HEK293 (cell line): ENCODE data around the gene RASD1.

Source experiments
- FEZF1 ChIP-seq: fragments of 450-650 bp; formaldehyde crosslinking; IDR thresholded peaks from 2 replicates; pipeline ENCODE4 v1.5.1; 2016; ENCODE audit warnings: missing biosample characterization, missing genetic modification characterization
- HOXD13 ChIP-seq: sonication (generic); formaldehyde crosslinking; IDR thresholded peaks from 2 replicates; pipeline ENCODE4 v1.8.0; 2022; ENCODE audit warnings: missing genetic modification reagents, borderline replicate concordance
- KLF1 ChIP-seq: fragments of 450-650 bp; formaldehyde crosslinking; IDR thresholded peaks from 2 replicates; pipeline ENCODE4 v1.5.1; 2016; ENCODE audit warnings: missing biosample characterization, missing genetic modification characterization
- KLF16 ChIP-seq: fragments of 450-650 bp; formaldehyde crosslinking; IDR thresholded peaks from 2 replicates; pipeline ENCODE4 v1.5.1; 2017; ENCODE audit warnings: missing biosample characterization, missing genetic modification characterization
- OSR2 ChIP-seq: fragments of 450-650 bp; formaldehyde crosslinking; IDR thresholded peaks from 2 replicates; pipeline ENCODE4 v1.5.1; 2016; ENCODE audit warnings: missing biosample characterization, missing genetic modification characterization
- PRDM1 ChIP-seq: fragments of 450-650 bp; formaldehyde crosslinking; IDR thresholded peaks from 2 replicates; pipeline ENCODE4; 2016; ENCODE audit warnings: missing biosample characterization, missing genetic modification characterization
- SCRT1 ChIP-seq: fragments of 450-650 bp; formaldehyde crosslinking; IDR thresholded peaks from 2 replicates; pipeline ENCODE4 v1.5.1; 2016; ENCODE audit warnings: missing biosample characterization, missing genetic modification characterization, borderline replicate concordance
- SP7 ChIP-seq: fragments of 450-650 bp; formaldehyde crosslinking; IDR thresholded peaks from 2 replicates; pipeline ENCODE4 v1.5.1; 2016; ENCODE audit warnings: missing biosample characterization, missing genetic modification characterization
- ZBTB21 ChIP-seq: fragments of 450-650 bp; formaldehyde crosslinking; IDR thresholded peaks from 2 replicates; pipeline ENCODE4 v1.5.1; 2017; ENCODE audit warnings: missing biosample characterization, missing genetic modification characterization
- ZBTB7A ChIP-seq: fragments of 450-650 bp; formaldehyde crosslinking; IDR thresholded peaks from 2 replicates; pipeline ENCODE4 v1.5.1; 2016; ENCODE audit warnings: low read depth, missing biosample characterization, missing genetic modification characterization
- ZNF138 ChIP-seq: fragments of 450-650 bp; formaldehyde crosslinking; IDR thresholded peaks from 2 replicates; pipeline ENCODE4 v1.5.1; 2016; ENCODE audit warnings: missing biosample characterization, missing genetic modification characterization, borderline replicate concordance
- ZNF175 ChIP-seq: fragments of 450-650 bp; formaldehyde crosslinking; IDR thresholded peaks from 2 replicates; pipeline ENCODE4 v1.5.1; 2016; ENCODE audit warnings: missing biosample characterization, missing genetic modification characterization
- ZNF184 ChIP-seq: fragments of 450-650 bp; IDR thresholded peaks from 2 replicates; pipeline ENCODE4 v1.5.1; 2018; ENCODE audit warnings: missing biosample characterization, mild to moderate bottlenecking, missing genetic modification characterization
- ZNF366 ChIP-seq: fragments of 450-650 bp; formaldehyde crosslinking; conservative IDR thresholded peaks from 2 replicates; pipeline ENCODE4 v1.5.1; 2016; ENCODE audit warnings: missing biosample characterization, missing genetic modification characterization
- ZNF473 ChIP-seq: fragments of 450-650 bp; formaldehyde crosslinking; IDR thresholded peaks from 2 replicates; pipeline ENCODE4 v1.5.1; 2017; ENCODE audit warnings: missing biosample characterization, missing genetic modification characterization
- ZNF530 ChIP-seq: fragments of 450-650 bp; formaldehyde crosslinking; IDR thresholded peaks from 2 replicates; pipeline ENCODE4 v1.5.1; 2016; ENCODE audit warnings: low read depth, missing biosample characterization, missing genetic modification characterization
- ZNF558 ChIP-seq: fragments of 450-650 bp; formaldehyde crosslinking; IDR thresholded peaks from 2 replicates; pipeline ENCODE4 v1.5.1; 2016; ENCODE audit warnings: missing biosample characterization, missing genetic modification characterization
- ZNF629 ChIP-seq: fragments of 450-650 bp; formaldehyde crosslinking; IDR thresholded peaks from 2 replicates; pipeline ENCODE4 v1.5.1; 2017; ENCODE audit warnings: missing biosample characterization, missing genetic modification characterization
- ZNF670 ChIP-seq: fragments of 450-650 bp; formaldehyde crosslinking; IDR thresholded peaks from 2 replicates; pipeline ENCODE4 v1.5.1; 2016; ENCODE audit warnings: missing biosample characterization, missing genetic modification characterization, low read depth
- ZNF76 ChIP-seq: fragments of 450-650 bp; formaldehyde crosslinking; IDR thresholded peaks from 2 replicates; pipeline ENCODE4; 2016; ENCODE audit warnings: low read depth, missing biosample characterization, missing genetic modification characterization, borderline replicate concordance
- ZNF792 ChIP-seq: fragments of 450-650 bp; formaldehyde crosslinking; IDR thresholded peaks from 2 replicates; pipeline ENCODE4 v1.5.1; 2016; ENCODE audit warnings: missing biosample characterization, missing genetic modification characterization
- ZSCAN23 ChIP-seq: fragments of 450-650 bp; formaldehyde crosslinking; IDR thresholded peaks from 2 replicates; pipeline ENCODE4 v1.5.1; 2016; ENCODE audit warnings: missing biosample characterization, missing genetic modification characterization
- ZXDB ChIP-seq: fragments of 450-650 bp; formaldehyde crosslinking; IDR thresholded peaks from 2 replicates; pipeline ENCODE4 v1.5.1; 2016; ENCODE audit warnings: missing biosample characterization, missing genetic modification characterization
- TF ChIP-seq, protein P1 (sequence below): fragments of 450-650 bp; formaldehyde crosslinking; IDR thresholded peaks from 2 replicates; pipeline ENCODE4 v1.5.1; 2016; ENCODE audit warnings: missing biosample characterization, missing genetic modification characterization, low read depth
- TF ChIP-seq, protein P2 (sequence below): fragments of 450-650 bp; formaldehyde crosslinking; IDR thresholded peaks from 2 replicates; pipeline ENCODE4 v1.5.1; 2016; ENCODE audit warnings: missing biosample characterization, missing genetic modification characterization
- TF ChIP-seq, protein P3 (sequence below): fragments of 450-650 bp; formaldehyde crosslinking; IDR thresholded peaks from 2 replicates; pipeline ENCODE4 v1.5.1; 2016; ENCODE audit warnings: missing biosample characterization, missing genetic modification characterization
- TF ChIP-seq, protein P4 (sequence below): fragments of 450-650 bp; formaldehyde crosslinking; IDR thresholded peaks from 2 replicates; pipeline ENCODE4 v1.5.1; 2017; ENCODE audit warnings: missing biosample characterization, missing genetic modification characterization
- TF ChIP-seq, protein P5 (sequence below): fragments of 450-650 bp; formaldehyde crosslinking; IDR thresholded peaks from 2 replicates; pipeline ENCODE4 v1.5.1; 2016; ENCODE audit warnings: missing biosample characterization, missing genetic modification characterization
- TF ChIP-seq, protein P6 (sequence below): fragments of 450-650 bp; formaldehyde crosslinking; IDR thresholded peaks from 2 replicates; pipeline ENCODE4 v1.5.1; 2016; ENCODE audit warnings: missing biosample characterization, missing genetic modification characterization

Gene RASD1

DNA sequence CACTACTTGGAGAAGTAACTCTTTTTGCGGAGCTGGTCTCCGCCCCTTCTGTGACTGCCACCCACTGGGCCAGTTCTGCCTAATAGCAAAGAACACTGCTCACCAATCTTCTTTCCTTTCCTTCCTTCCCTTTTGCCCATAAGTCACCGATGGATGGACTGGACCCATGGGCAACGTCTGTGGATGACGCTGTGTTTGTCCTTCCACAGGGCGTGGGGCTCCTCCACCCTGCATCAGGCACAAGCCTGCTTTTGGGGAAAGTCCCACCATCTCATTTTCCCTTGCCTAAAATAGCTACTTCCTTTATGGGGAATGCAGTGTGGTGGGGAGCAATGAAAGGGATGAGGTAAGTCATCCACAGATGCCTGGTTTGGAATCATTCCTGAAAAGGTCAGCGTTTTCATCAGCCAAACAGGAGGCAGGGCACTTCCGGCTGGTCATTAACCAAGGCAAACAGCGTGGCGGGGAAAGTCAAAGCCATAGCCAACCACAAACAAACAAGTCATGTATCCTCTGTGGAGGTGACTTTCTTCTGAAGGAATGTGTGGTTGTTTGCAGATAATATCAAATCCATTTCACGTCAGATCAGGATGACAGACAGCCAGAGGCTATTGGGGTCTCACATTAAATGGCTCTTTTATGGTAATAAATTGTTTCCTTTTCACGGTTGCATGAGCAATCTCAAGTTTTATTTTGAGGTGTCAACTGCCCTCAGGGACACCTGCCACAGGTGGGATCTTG is 50.1 kb downstream of the RASD1 start (continued):
- TF ChIP-seq HOXD13 (no peak), ZXDB (tag by site-specific recombination) (no peak), ZBTB7A (no peak), KLF16 (tag by site-specific recombination) (0 out of 2 replicates have a peak, but pooled peaks have one; percentile 30), ZNF670 (tag by site-specific recombination) (no peak), ZNF530 (tag by site-specific recombination) (no peak), KLF1 (tag by site-specific recombination) (peak; percentile 20; the same call in 1 of the 2 replicates), FEZF1 (tag by site-specific recombination) (peak; percentile 87), ZSCAN23 (tag by site-specific recombination) (no peak), SCRT1 (tag by site-specific recombination) (no peak), ZNF175 (tag by site-specific recombination) (no peak), ZNF629 (tag by site-specific recombination) (peak; percentile 48), ZNF184 (tag by site-specific recombination) (no peak), ZBTB21 (0 out of 2 replicates have a peak, but pooled peaks have one; percentile 21), ZNF558 (tag by site-specific recombination) (peak; percentile 97), PRDM1 (tag by site-specific recombination) (no peak), ZNF76 (no peak), OSR2 (tag by site-specific recombination) (peak; percentile 71), ZNF138 (tag by site-specific recombination) (no peak), ZNF473 (tag by site-specific recombination) (no peak), ZNF366 (tag by site-specific recombination) (0 out of 2 replicates have a peak, but pooled peaks have one; percentile 27), ZNF792 (tag by site-specific recombination) (no peak), SP7 (peak; percentile 46; the same call in 1 of the 2 replicates)
- TF ChIP-seq, protein P1, sequence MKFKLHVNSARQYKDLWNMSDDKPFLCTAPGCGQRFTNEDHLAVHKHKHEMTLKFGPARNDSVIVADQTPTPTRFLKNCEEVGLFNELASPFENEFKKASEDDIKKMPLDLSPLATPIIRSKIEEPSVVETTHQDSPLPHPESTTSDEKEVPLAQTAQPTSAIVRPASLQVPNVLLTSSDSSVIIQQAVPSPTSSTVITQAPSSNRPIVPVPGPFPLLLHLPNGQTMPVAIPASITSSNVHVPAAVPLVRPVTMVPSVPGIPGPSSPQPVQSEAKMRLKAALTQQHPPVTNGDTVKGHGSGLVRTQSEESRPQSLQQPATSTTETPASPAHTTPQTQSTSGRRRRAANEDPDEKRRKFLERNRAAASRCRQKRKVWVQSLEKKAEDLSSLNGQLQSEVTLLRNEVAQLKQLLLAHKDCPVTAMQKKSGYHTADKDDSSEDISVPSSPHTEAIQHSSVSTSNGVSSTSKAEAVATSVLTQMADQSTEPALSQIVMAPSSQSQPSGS (tag by site-specific recombination): peak; percentile 45; the same call in 1 of the 2 replicates
- TF ChIP-seq, protein P2, sequence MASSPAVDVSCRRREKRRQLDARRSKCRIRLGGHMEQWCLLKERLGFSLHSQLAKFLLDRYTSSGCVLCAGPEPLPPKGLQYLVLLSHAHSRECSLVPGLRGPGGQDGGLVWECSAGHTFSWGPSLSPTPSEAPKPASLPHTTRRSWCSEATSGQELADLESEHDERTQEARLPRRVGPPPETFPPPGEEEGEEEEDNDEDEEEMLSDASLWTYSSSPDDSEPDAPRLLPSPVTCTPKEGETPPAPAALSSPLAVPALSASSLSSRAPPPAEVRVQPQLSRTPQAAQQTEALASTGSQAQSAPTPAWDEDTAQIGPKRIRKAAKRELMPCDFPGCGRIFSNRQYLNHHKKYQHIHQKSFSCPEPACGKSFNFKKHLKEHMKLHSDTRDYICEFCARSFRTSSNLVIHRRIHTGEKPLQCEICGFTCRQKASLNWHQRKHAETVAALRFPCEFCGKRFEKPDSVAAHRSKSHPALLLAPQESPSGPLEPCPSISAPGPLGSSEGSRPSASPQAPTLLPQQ: peak; percentile 35; the same call in 1 of the 2 replicates
- TF ChIP-seq, protein P3, sequence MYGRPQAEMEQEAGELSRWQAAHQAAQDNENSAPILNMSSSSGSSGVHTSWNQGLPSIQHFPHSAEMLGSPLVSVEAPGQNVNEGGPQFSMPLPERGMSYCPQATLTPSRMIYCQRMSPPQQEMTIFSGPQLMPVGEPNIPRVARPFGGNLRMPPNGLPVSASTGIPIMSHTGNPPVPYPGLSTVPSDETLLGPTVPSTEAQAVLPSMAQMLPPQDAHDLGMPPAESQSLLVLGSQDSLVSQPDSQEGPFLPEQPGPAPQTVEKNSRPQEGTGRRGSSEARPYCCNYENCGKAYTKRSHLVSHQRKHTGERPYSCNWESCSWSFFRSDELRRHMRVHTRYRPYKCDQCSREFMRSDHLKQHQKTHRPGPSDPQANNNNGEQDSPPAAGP (tag by site-specific recombination): no peak
- TF ChIP-seq, protein P4, sequence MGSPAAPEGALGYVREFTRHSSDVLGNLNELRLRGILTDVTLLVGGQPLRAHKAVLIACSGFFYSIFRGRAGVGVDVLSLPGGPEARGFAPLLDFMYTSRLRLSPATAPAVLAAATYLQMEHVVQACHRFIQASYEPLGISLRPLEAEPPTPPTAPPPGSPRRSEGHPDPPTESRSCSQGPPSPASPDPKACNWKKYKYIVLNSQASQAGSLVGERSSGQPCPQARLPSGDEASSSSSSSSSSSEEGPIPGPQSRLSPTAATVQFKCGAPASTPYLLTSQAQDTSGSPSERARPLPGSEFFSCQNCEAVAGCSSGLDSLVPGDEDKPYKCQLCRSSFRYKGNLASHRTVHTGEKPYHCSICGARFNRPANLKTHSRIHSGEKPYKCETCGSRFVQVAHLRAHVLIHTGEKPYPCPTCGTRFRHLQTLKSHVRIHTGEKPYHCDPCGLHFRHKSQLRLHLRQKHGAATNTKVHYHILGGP: no peak
- TF ChIP-seq, protein P5, sequence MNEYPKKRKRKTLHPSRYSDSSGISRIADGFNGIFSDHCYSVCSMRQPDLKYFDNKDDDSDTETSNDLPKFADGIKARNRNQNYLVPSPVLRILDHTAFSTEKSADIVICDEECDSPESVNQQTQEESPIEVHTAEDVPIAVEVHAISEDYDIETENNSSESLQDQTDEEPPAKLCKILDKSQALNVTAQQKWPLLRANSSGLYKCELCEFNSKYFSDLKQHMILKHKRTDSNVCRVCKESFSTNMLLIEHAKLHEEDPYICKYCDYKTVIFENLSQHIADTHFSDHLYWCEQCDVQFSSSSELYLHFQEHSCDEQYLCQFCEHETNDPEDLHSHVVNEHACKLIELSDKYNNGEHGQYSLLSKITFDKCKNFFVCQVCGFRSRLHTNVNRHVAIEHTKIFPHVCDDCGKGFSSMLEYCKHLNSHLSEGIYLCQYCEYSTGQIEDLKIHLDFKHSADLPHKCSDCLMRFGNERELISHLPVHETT (tag by site-specific recombination): 0 out of 2 replicates have a peak, but pooled peaks have one; percentile 20
- TF ChIP-seq, protein P6, sequence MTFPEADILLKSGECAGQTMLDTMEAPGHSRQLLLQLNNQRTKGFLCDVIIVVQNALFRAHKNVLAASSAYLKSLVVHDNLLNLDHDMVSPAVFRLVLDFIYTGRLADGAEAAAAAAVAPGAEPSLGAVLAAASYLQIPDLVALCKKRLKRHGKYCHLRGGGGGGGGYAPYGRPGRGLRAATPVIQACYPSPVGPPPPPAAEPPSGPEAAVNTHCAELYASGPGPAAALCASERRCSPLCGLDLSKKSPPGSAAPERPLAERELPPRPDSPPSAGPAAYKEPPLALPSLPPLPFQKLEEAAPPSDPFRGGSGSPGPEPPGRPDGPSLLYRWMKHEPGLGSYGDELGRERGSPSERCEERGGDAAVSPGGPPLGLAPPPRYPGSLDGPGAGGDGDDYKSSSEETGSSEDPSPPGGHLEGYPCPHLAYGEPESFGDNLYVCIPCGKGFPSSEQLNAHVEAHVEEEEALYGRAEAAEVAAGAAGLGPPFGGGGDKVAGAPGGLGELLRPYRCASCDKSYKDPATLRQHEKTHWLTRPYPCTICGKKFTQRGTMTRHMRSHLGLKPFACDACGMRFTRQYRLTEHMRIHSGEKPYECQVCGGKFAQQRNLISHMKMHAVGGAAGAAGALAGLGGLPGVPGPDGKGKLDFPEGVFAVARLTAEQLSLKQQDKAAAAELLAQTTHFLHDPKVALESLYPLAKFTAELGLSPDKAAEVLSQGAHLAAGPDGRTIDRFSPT: 0 out of 2 replicates have a peak, but pooled peaks have one; percentile 13
